GM18505 (cell line): ENCODE data around the gene KCNQ5.

Experiments used
- ATAC-seq: cut with Tn5 transposase; IDR thresholded peaks from one replicate; pipeline ENCODE4 v1.9.1; 2021; ENCODE audit not compliant: unreplicated experiment
- POLR2A ChIP-seq: IDR thresholded peaks from 4 replicates; pipeline ENCODE4 v1.6.1; 2011; ENCODE audit warnings: borderline replicate concordance; ENCODE audit not compliant: insufficient read depth, insufficient read length; ENCODE audit errors: extremely low read depth

KCNQ5 gene

DNA sequence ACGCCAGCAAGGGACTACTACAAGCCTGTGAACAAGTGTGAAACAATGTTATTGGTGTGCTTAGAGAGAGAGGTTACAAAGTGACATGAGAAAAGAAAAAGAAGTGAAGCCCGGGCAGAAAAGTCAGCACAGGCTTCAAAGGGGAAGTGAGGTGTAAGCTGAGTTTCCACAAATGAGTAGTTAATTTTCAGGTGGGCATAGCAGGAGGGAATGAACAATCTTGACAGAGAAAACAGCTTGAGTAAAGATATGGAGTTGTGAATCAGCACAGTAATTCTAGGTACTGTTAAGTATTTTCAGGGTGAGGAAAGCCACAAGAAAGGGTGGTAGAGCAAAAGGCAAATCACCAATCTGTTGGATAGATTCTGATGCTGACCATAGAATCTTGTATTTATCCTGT, 4.3 kb downstream of the KCNQ5 start:
- ATAC-seq, result peak; percentile 38
- no peak for TF ChIP-seq POLR2A

DNA sequence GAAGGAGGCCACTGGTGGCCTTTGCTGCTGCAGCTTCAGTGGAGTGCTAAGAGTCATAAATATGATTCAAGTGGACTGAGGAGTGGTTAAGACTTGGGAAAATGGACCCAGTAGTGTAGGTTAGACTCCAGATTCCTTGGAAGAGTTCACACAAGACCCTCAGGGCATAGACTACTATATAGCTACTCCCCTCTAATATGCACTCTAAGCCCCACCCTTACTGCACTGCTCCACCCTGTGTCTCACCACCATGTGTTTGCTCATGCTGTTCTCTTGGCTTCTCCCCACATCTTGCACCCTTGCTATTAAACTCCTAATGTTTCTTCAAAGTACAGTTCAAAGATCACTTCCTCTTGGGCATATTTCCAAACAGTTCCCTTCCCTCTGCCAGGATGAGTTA, 5.7 kb downstream of the KCNQ5 start:
- ATAC-seq, result no peak

DNA sequence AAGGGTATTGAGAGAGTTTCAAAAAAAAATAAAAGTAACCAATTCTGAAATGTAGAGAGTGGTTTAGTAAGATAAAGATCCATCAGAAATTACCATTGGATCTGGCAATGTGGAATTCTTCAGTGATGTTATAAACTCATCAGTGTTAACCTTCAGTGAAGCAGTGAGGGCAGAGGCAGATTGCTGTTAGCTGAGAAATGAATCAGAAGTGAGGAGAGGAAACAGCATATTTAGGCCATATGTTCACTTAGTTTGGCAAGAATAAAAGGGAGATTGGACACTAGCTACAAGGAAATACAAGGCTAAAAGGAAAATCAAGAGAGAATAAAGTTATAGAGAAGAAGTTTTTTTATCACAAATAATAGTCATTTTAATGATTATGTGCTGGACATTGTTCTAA, 9.6 kb downstream of the KCNQ5 start:
- no peak for ATAC-seq
- TF ChIP-seq POLR2A, result no peak

More for the DNA sequence above, 5.7 kb downstream of the KCNQ5 start:
- no peak for TF ChIP-seq POLR2A

DNA sequence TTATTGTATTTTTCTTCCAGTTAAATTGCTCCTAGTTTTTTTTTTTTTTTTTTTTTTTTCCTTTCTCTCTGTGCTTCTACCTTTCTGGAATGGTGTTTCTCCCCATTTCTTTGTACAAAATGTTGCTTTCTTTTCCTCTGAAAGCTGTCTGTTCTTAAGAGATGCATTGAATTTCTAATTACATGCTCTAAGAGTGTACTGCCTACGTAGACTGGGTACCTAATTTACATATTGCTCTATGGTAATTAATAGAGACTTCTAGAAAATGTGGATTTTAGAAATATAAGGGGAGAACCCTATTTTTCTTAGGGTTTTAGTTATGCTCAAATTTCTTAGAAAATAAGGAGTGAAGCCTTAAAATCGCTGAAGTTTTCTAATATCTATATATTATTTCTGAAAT, 13.8 kb downstream of the KCNQ5 start:
- no peak for TF ChIP-seq POLR2A
- no peak for ATAC-seq

DNA sequence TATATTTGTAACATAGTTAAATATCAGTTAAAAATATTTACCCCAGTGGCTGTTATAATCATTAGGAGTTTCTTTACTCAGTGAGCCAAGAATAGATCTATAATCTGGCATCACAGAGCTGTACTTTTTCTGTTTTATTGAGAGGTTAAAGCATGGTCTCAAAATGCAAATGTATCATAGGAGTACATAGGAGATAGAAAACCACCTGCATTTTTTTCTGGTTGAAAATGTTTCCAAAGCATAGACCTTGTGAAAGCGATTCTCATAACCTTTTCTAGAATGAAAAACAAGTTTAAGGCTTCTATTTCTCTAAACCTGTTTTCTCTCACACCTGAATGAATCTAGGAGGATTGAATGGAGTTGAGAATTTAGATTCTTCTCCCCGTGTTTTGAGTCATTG, 14.4 kb downstream of the KCNQ5 start:
- peak; percentile 84 for ATAC-seq
- no peak for TF ChIP-seq POLR2A

DNA sequence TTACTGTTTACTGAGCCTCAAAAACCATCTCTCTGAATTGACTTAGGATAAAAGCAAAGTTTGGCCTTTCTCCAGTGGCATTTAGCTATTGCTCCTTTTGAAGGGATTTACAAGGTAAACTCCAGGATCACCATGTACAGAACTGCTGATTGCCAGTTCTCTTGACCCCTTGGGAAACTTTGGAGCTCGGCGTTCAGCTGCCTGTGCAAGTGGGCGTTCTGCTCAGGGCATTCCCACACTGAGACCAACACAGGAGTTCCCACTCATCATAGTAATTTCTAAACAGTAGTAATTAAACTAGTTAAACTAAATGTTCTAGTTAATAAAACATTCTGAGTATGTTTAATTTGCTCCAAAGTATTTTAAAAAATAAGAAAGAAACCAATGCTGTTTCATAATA, 14.9 kb downstream of the KCNQ5 start:
- TF ChIP-seq POLR2A, result no peak
- ATAC-seq, result no peak

DNA sequence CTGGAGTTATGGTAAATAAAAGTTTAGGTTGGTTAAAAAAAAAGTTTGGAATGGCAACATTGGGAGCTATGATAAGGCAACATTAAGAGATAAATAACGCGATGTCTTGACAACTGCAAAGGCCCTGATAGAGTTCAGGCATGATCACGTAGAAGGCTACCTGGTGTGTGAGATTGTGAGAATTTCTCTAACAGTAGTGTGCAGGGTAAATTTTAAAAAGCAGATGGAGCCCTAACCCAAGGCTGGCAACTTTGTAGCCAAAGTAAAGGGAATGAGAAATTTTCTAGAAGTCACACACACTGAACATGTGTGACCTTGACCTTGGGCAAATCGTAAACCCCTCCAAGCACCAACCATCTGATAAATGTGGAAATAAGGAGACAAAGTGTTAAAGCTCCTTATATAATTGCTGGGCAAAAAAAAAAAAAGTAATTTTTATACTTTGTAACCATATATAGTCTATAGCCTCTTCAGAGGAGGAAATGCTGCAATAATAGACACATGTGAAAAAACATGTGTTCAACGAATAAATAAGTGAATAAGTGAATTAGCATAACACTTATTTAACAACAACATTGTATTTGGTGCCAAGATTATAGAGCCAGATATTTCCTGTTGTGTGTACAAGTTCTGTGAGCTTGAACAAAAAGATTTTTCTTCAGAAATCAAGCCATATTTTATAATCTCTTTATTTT, 18.2 kb downstream of the KCNQ5 start:
- no peak for TF ChIP-seq POLR2A
- ATAC-seq, result no peak

DNA sequence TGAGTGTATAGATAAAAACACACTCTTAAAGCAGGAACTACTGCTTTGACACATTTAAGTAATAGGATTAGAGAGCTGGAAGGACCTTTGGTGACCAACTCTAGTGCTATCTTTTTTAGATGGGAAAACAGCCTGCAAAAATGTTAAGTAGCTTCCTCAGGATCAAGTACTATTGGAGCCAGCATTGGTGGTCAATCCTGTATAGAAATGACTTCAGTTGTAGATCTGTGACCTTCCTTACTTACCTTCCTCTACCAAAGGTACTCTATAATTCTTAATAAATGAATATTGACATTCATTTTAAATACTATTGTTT, 18.7 kb downstream of the KCNQ5 start:
- ATAC-seq, result no peak

DNA sequence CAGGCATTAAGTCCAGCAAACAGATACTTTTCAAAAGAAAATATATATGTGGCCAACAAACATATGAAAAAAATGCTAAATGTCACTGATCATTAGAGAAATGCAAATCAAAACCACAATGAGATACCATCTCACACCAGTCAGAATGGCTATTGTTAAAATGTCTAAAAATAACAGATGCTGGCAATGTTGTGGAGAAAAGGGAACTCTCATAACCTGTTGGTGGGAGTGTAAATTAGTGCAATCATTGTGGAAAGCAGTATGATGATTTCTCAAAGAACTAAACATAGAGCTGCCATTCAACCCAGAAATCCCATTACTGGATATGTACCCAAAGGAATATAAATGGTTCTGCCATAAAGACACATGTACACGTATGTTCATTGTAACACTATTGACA, 20.6 kb downstream of the KCNQ5 start:
- ATAC-seq, result peak; percentile 50
- TF ChIP-seq POLR2A, result no peak

More for the DNA sequence above, 18.7 kb downstream of the KCNQ5 start:
- TF ChIP-seq POLR2A, result no peak

DNA sequence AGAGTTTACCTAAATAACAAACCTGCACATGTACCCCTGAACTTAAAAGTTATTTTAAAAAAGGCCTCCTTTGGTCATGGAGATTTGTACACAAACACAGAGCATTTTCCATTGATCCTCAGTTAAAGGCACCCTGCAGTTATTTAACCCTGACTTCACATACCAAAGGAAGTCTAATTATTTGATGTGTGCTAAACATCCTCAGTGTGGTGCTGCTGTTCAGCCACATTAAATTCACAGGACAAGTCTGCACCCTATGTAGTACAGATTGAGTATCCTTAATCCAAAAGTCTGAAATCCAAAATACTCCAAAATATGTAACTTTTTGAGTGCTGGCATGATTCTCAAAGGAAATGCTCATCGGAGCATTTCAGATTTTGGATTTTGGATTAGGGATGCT, 21.4 kb downstream of the KCNQ5 start:
- no peak for TF ChIP-seq POLR2A
- no peak for ATAC-seq

DNA sequence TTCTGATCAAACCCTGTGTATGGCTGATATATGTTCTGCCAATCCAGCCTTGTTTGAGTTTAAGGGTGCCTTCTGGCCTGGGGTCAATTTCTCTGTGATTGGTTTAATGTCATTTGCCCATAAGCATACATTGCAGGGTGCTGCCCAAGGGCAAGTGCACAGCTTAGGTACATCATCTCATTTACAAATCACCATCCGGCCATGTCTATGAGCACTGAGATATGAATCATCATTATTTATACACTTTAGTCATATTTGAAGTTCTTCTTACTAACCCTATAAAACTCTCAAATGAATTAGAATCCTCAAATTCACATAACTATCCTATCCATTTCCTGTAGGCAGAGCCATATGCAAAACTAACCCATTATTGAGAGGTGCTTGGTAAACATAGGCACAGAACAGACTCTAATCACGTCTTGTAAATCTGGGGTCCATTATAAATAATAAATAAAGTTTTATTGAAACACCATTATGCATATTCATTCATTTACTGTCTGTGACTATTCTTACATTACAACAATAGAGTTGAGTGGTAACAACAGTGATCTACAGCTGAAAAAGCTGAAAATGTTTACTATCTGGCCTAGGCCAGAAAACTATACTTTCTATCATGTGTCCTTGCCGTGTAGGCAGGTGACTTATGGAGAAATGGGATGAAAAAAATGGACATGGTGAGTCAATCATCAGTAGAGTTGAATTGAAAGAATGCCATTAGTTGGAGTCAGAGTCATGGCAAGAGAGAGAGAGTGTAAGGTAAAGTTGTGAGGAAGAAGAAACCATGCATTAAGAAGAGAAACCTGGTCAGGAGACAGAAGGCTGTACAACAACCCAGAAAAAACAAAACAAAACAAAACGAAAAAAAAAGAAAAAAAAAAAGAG, 25.0 kb downstream of the KCNQ5 start:
- ATAC-seq, result no peak
- no peak for TF ChIP-seq POLR2A

DNA sequence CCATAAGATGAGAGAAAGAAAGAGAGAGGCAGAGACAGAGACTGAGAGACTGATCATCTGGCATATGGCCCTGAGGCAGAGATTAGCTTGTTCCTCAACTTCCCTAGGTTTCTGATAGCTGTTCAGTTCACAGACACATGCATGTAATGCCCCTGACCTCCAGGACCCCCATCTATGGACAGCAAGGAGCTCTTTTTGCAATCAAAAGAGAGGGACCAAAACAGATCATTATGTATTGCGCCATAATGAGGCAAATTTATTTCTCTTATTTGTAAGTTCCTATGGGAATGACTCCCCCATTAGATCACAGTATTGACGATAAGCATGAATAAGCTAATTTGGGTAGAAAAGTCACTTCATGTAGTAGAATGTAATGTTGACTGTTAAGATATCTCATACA, 25.6 kb downstream of the KCNQ5 start:
- no peak for TF ChIP-seq POLR2A
- no peak for ATAC-seq

DNA sequence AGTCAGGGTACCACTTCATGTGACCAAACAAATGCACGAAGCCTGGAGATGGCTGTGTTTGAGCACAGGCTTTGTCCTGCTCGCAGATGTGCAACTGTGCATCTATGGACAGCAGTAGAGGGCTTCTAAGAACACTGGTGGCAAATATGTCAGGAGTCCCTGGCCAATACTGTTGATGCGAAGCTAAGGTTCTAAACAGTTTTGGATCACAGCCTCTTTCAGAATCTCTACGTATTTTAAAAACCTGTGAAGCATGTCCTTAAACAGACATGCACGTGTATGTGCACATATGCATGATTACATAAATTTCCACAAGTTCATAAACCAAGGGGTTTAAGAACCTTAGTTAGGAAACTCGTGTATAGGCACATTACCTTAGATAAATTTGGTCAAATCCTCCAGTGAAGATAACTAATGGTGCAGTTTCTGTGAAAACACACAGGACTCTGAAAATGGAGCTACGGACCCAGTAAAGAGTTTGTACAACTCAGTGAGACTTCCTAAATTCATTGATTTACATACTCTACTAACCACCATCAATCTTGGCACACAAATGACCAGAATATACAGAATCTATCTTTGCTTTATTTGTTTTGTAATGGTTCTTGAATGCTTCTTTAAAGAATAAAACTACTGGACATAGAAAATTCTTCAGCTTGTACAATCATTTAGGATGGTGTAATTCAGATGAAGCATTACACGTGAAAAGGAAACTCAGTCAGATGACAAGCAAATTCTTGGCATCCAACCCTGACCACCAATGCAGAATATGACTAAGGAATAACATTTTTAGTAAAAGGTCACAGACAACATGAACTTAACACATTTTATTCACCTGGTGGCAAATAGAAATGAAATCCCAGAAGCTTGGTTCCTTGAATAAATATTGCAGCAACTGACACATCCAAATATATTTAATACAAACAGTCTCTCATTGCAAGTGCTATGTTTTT, 27.4 kb downstream of the KCNQ5 start:
- ATAC-seq, result peak; percentile 65
- no peak for TF ChIP-seq POLR2A

DNA sequence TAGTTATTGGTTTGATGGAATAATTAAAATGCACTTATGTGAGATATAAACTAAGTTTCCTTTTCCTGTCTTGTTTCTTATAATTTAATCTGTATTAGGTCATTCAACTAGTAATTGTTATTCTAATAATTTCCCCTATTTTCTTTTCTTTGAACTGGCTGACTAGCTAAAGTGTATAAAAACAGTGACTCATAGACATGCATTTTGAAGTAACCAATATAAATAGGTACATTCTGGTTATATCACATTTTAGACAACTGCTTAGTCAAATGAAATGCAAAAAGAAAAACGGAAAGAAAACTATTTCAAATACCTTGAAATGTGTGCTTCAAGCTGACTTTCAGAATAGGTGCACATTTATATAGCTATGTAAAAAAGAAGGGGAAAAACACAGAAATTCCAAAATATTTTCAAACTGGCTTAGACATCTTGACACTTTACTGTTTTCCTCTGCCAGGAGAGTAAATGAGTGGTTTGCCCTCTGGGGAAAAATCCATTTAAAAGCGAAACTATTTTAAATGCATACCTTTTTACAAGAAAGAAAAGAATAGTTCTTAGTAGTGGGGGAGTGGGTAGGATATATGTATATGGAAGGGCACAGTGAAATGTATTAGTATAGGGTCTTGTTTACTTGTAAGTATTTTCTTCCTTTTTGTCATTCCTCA, 28.3 kb downstream of the KCNQ5 start:
- no peak for TF ChIP-seq POLR2A
- ATAC-seq, result no peak

DNA sequence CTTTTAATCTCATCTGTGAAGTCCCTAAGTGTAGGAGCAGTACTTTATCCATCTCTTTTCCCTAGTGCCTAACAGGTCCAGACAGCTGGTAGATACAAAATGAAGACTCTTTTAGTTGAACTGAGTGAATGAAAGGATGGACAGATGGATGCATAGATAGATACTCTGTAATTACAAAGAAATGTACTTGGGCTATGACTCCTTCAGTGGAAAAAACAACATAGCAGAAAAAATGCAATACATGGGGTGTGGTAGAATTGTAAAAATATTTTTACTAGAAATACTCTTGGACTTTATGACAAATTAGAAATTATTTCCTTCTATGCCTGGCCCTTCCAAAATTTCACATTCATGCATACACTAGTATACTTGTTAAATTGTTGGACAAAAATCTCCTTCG, 29.3 kb downstream of the KCNQ5 start:
- no peak for TF ChIP-seq POLR2A
- ATAC-seq, result no peak
